Astrocyte (in vitro differentiated cells and primary cell): ENCODE data around the gene YES1. TPM values are rescaled to one million over a fixed set of nuclear protein-coding genes. Genes with fewer than 3 reads are reported as not detected.

Experiments used
- DNase-seq: peaks from one replicate; pipeline ENCODE4 v3.0.0-alpha.2; 2010; ENCODE audit warnings: low read depth
- FAIRE-seq: peaks from 2 replicates; lab custom pipeline; 2011; peaks lifted over from hg19 to GRCh38; lab: Jason Lieb, UNC
- H2AFZ ChIP-seq: 2 replicates; pipeline ENCODE4 v1.6.0; 2012; ENCODE audit warnings: low read depth, low read length, inconsistent platforms
- H3K27ac ChIP-seq: 2 replicates; pipeline ENCODE4 v1.5.1; 2011; ENCODE audit warnings: low read depth, low read length, inconsistent platforms
- H3K27me3 ChIP-seq: 2 replicates; pipeline ENCODE4 v1.6.0; 2011; ENCODE audit warnings: low read length, inconsistent platforms; ENCODE audit not compliant: insufficient read depth
- H3K36me3 ChIP-seq: 2 replicates; pipeline ENCODE4 v1.5.1; 2011; ENCODE audit warnings: low read length, inconsistent platforms; ENCODE audit not compliant: insufficient read depth
- H3K4me1 ChIP-seq: 2 replicates; pipeline ENCODE4 v1.5.1; 2011; ENCODE audit warnings: low read length, inconsistent platforms; ENCODE audit not compliant: insufficient read depth
- H3K4me2 ChIP-seq: 2 replicates; pipeline ENCODE4 v1.6.0; 2012; ENCODE audit warnings: low read length, inconsistent platforms
- H3K4me3 ChIP-seq: 2 replicates; pipeline ENCODE4 v1.5.1; 2011; ENCODE audit warnings: low read depth, mild to moderate bottlenecking, low read length, inconsistent platforms; ENCODE audit not compliant: insufficient read depth
- H3K79me2 ChIP-seq: 2 replicates; pipeline ENCODE4 v1.6.0; 2012; ENCODE audit warnings: mild to moderate bottlenecking, low read length, inconsistent platforms; ENCODE audit not compliant: insufficient read depth
- H3K9ac ChIP-seq: 2 replicates; pipeline ENCODE4 v1.6.0; 2012; ENCODE audit warnings: mild to moderate bottlenecking, low read length, inconsistent platforms
- H3K9me3 ChIP-seq: 2 replicates; pipeline ENCODE4 v1.5.1; 2012; ENCODE audit warnings: low read depth, mild to moderate bottlenecking, low read length, inconsistent platforms; ENCODE audit not compliant: insufficient read depth
- H4K20me1 ChIP-seq: 2 replicates; pipeline ENCODE4 v1.6.0; 2012; ENCODE audit warnings: low read length, inconsistent platforms; ENCODE audit not compliant: insufficient read depth
- H3K27ac Mint-ChIP-seq: one replicate; pipeline ENCODE4 v1.8.0; 2021; ENCODE audit warnings: mild to moderate bottlenecking, mixed read lengths; ENCODE audit not compliant: unreplicated experiment
- H3K27me3 Mint-ChIP-seq: one replicate; pipeline ENCODE4 v1.8.0; 2021; ENCODE audit warnings: low read depth, mixed read lengths; ENCODE audit not compliant: unreplicated experiment
- H3K36me3 Mint-ChIP-seq: one replicate; pipeline ENCODE4 v1.8.0; 2021; ENCODE audit warnings: low read depth, mixed read lengths; ENCODE audit not compliant: unreplicated experiment
- H3K4me1 Mint-ChIP-seq: one replicate; pipeline ENCODE4 v1.8.0; 2021; ENCODE audit warnings: low read depth, mixed read lengths; ENCODE audit not compliant: unreplicated experiment
- H3K4me3 Mint-ChIP-seq: one replicate; pipeline ENCODE4 v1.8.0; 2021; ENCODE audit warnings: mild to moderate bottlenecking, moderate library complexity, mixed read lengths; ENCODE audit not compliant: unreplicated experiment
- H3K9me3 Mint-ChIP-seq: one replicate; pipeline ENCODE4 v1.8.0; 2021; ENCODE audit warnings: mild to moderate bottlenecking, mixed read lengths; ENCODE audit not compliant: unreplicated experiment
- CTCF ChIP-seq: IDR thresholded peaks from 2 replicates; pipeline ENCODE4 v1.5.1; 2011; ENCODE audit warnings: low read depth, mild to moderate bottlenecking, inconsistent platforms, low read length, moderate library complexity; ENCODE audit not compliant: insufficient read depth
- EZH2 ChIP-seq: IDR thresholded peaks from 2 replicates; pipeline ENCODE4 v1.6.1; 2012; ENCODE audit warnings: mild to moderate bottlenecking, low read length, inconsistent platforms; ENCODE audit not compliant: insufficient read depth
- total RNA-seq: library from RNA; stranded (reverse); gene quantifications from 2 replicates; pipeline ENCODE4 v1.2.1, GENCODE V29; 2021

The YES1 gene
- total RNA-seq, 1 donor from 2014 or later: 68.2 TPM

- Mint-ChIP-seq H3K4me1 (peaks cover 12% of the 10 kb centered on the region), H3K4me3 (no peak overlapping the region), H3K36me3 (peaks cover 6% of the 10 kb centered on the region), H3K27me3 (no peaks in the 10 kb centered on the region), H3K27ac (no peak overlapping the region), H3K9me3 (no peaks in the 10 kb centered on the region)
- no peak for DNase-seq
- no peak overlapping the region for H2AFZ ChIP-seq
- H3K9ac ChIP-seq: no peak overlapping the region
- FAIRE-seq: no peak
- peaks cover 11% of the 10 kb centered on the region for H3K36me3 ChIP-seq
- H3K9me3 ChIP-seq: no peaks in the 10 kb centered on the region
- H3K4me3 ChIP-seq: no peak overlapping the region
- peaks cover 4% of the 10 kb centered on the region for H4K20me1 ChIP-seq
- H3K27ac ChIP-seq: no peak overlapping the region
- H3K4me2 ChIP-seq: no peak overlapping the region
- TF ChIP-seq EZH2 (no peak), CTCF (no peak)
- H3K79me2 ChIP-seq: no peaks in the 10 kb centered on the region
- peaks cover 6% of the 10 kb centered on the region for H3K4me1 ChIP-seq
- H3K27me3 ChIP-seq: no peaks in the 10 kb centered on the region
Measured at GRCh38 chr18:686339-687111, 125.5 kb downstream of the YES1 start.

- Mint-ChIP-seq H3K27me3 (no peaks in the 10 kb centered on the region), H3K36me3 (peaks cover 7% of the 10 kb centered on the region), H3K27ac (no peak overlapping the region), H3K4me1 (peaks cover 12% of the 10 kb centered on the region), H3K9me3 (no peaks in the 10 kb centered on the region), H3K4me3 (no peak overlapping the region)
- Histone ChIP-seq H4K20me1 (peaks cover 4% of the 10 kb centered on the region), H3K27me3 (no peaks in the 10 kb centered on the region), H3K36me3 (peaks cover 11% of the 10 kb centered on the region), H3K4me3 (no peak overlapping the region), H3K4me1 (peaks cover 6% of the 10 kb centered on the region), H2AFZ (no peak overlapping the region), H3K79me2 (no peaks in the 10 kb centered on the region), H3K4me2 (no peak overlapping the region), H3K9ac (no peak overlapping the region), H3K9me3 (no peaks in the 10 kb centered on the region), H3K27ac (no peak overlapping the region)
- FAIRE-seq (no peak), DNase-seq (no peak)
- TF ChIP-seq CTCF: no peak
- no peak for TF ChIP-seq EZH2
Measured at GRCh38 chr18:685438-685837, 126.6 kb downstream of the YES1 start.

- H3K27ac ChIP-seq: no peak overlapping the region
- peaks cover 13% of the 10 kb centered on the region for H3K4me1 Mint-ChIP-seq
- H4K20me1 ChIP-seq: peaks cover 4% of the 10 kb centered on the region
- no peak for FAIRE-seq
- peaks cover 5% of the 10 kb centered on the region for H3K36me3 Mint-ChIP-seq
- H3K79me2 ChIP-seq: no peaks in the 10 kb centered on the region
- no peak overlapping the region for H3K4me3 Mint-ChIP-seq
- no peak for DNase-seq
- H3K36me3 ChIP-seq: peaks cover 7% of the 10 kb centered on the region
- H3K9me3 Mint-ChIP-seq: no peaks in the 10 kb centered on the region
- H3K27ac Mint-ChIP-seq: no peak overlapping the region
- no peaks in the 10 kb centered on the region for H3K9me3 ChIP-seq
- H3K9ac ChIP-seq: no peak overlapping the region
- no peak overlapping the region for H3K4me2 ChIP-seq
- no peaks in the 10 kb centered on the region for H3K27me3 ChIP-seq
- no peak overlapping the region for H3K4me3 ChIP-seq
- TF ChIP-seq EZH2 (no peak), CTCF (no peak)
- H3K27me3 Mint-ChIP-seq: no peaks in the 10 kb centered on the region
- H2AFZ ChIP-seq: no peak overlapping the region
- peaks cover 6% of the 10 kb centered on the region for H3K4me1 ChIP-seq
Measured at GRCh38 chr18:683531-683930, 128.5 kb downstream of the YES1 start.
